Astrocyte of the cerebellum (primary cell): ENCODE measurements around the gene CSKMT.

Source experiments
- DNase-seq: peaks from one replicate; pipeline ENCODE4 v3.0.0-alpha.2; 2011; ENCODE audit warnings: low read depth
- H3K4me3 ChIP-seq: 2 replicates; pipeline ENCODE4 v1.5.1; 2011; ENCODE audit warnings: mild to moderate bottlenecking, low read depth, low read length, moderate library complexity
- in situ Hi-C: cut with HindIII; loops from 2 replicates; pipeline ENCODE4 v1.10.0; 2017; ENCODE audit warnings: low sequenced_read_pairs
- TF ChIP-seq, protein P1 (sequence below): IDR thresholded peaks from 2 replicates; pipeline ENCODE4 v1.5.1; 2012; ENCODE audit warnings: low read length, low read depth, moderate library complexity, mild to moderate bottlenecking; ENCODE audit errors: missing control alignments

CSKMT gene

DNA sequence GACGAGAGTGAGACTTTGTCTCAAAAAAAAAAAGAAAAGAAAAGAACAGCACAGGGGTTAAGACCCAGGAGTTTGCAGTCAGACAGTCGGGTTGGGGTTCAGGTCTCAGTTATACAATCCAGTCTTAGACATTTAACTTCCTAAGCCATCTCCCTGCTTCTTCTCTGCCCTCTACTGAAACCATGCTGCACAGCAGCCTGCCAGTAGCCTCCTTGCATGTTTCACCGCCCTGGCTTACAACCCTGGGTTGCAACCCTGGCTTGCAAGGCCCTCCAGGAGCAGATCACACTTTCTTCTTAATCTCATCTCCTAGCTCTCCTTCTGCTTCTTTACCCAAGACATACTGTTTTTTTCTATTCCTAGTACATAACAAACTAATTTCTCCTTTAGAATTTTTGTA is 37.4 kb upstream of the CSKMT start:
- no peak overlapping the region for H3K4me3 ChIP-seq
- no peak for DNase-seq
- in situ Hi-C loops = no loop called here
- TF ChIP-seq, protein P1, sequence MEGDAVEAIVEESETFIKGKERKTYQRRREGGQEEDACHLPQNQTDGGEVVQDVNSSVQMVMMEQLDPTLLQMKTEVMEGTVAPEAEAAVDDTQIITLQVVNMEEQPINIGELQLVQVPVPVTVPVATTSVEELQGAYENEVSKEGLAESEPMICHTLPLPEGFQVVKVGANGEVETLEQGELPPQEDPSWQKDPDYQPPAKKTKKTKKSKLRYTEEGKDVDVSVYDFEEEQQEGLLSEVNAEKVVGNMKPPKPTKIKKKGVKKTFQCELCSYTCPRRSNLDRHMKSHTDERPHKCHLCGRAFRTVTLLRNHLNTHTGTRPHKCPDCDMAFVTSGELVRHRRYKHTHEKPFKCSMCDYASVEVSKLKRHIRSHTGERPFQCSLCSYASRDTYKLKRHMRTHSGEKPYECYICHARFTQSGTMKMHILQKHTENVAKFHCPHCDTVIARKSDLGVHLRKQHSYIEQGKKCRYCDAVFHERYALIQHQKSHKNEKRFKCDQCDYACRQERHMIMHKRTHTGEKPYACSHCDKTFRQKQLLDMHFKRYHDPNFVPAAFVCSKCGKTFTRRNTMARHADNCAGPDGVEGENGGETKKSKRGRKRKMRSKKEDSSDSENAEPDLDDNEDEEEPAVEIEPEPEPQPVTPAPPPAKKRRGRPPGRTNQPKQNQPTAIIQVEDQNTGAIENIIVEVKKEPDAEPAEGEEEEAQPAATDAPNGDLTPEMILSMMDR = no peak

DNA sequence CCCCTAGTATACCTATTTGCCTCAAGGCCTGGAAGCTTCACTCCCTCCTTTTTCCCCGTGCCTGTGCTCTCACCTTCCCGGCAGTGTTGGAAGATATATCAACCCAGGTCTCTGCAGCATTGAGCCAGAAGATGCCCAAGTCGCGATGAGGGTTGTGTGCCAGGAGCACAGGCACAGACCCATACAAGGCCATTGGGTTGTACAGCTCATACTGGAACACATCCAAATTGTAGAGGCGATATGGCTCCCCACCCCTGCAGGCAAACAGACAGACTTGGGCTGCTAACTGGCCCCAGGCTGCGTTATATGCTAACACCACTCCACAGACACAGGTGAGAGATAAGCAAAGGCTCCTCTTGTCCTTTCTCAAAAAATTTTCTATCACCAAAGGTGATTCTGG is 32.6 kb upstream of the CSKMT start:
- DNase-seq = no peak
- TF ChIP-seq, protein P1 = no peak
- H3K4me3 ChIP-seq = no peak overlapping the region
- in situ Hi-C loops = no loop called here

DNA sequence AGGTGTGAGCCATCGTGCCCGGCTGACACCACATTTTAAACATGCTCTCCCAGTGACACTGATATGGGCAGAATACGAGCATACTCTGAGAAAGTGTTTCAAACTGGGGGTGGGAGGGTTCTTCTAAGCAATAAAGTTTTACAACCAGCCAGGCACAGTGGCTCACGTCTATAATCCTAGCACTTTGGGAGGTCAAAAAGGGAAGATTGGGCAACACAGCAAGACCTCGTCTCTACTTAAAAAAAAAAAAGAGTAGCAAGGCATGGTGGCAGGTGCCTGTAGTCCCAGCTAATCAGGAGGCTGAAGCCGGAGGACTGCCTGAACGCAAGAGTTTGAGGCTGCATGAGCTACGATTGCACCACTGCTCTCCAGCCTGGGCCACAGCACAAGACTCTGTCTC is 20.9 kb upstream of the CSKMT start:
- DNase-seq = no peak
- TF ChIP-seq, protein P1 = no peak
- in situ Hi-C loops = no loop called here
- H3K4me3 ChIP-seq = no peak overlapping the region

DNA sequence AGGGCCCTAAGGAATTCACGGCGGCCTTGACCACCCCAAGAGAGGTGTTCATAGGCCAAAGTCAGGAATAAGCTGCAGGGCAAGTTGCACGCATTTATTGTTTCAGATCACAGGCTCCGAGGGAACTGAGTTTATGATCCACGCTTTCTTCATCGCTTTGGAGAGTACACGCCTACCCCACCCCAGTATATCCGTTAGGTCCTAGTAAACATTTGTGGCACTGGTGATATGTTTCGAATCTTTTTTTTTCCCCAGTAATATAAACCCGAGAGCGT is 19.5 kb upstream of the CSKMT start:
- TF ChIP-seq, protein P1 = no peak
- peak overlapping the region; percentile 81 for H3K4me3 ChIP-seq
- no peak for DNase-seq
- in situ Hi-C loops = no loop called here

DNA sequence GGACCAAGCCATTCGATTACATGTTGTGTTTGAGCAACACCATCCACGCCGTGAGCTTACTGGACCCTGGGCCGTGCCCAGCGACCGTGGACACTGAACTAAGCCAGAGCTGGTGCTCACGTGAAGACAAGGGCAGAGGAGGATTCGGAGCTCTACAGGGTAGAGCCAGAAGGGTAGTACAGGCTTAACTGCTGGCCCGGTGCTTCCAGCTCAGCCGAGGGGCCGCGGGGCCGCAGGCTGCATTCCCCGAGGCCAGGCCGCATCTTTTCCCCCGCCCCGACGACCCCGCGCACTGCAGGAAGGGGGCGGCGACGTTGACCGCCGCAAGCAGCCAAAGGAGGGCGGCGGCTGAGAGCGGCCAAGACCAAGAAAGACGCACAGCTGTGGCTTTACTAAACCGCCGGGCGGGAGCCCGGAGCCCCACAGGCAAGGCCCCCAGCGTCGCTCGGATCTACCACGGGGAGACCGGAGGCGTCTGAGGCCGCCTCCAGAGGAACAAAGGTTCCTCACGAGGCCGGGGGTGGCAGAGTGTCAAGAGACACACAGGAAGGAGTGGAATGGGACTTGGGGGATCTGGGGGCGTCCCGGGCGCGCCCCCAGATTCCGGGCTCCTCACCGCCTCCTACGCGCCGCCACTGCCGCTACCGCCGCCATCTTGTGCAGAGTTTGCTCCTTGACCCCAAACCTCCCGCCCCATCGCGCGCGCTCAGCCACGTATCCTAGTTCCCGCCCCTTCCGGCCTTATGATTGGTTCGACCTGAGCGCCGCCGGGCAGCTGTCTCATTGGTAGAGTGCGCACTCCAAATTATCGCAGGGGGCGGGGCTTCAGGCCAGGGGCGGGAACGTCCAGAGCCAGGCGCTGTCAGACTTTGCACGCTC is 18.9 kb upstream of the CSKMT start, which contains the start of gene GANAB:
Gene GANAB, minus strand, starts transcription at position 668 of the 879 bp plus-strand sequence. Its CDS starts 14 bp downstream, at position 654.
- in situ Hi-C loops = no loop called here
- TF ChIP-seq, protein P1 = no peak
- peak within 1 kb of the TSS; percentile 81 for H3K4me3 ChIP-seq
- peak; percentile 94 for DNase-seq

DNA sequence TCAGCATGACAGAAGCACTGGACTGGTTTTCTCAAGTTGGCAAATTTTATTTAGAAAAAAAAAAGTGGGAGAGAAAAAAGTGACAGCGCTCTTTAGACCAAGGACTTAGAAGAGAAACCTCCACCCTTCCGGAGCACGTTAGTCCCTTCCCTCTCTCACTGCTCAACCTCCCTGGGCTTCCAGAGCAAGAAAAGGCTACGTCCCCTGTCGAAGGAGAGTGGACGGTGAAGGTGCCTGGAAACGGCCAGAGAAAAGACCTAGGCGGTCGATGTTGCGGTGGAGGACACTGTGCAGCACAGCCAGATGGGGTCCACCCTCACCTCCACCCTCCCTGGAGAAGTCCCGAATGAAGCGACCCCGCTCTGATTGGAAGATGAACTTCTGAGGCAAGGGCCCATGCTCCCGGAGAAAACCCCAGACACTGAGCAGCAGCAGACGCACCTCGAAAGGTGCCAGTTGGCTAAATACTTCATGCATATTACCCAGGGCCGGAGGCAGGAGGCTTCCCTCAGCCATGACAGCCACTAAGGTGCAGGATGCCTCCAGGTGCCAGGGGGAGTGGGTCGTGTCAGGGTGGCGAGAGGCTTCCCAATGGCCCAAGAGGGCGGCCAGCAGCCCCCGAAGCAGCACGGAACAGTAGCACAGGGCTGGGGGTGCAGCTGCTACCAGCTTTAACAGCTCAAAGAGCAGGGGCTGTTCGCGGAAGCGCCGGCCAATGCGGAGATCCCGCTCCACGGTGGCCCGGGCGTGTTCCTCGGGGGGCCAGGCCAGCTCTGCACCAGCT is 18.1 kb upstream of the CSKMT start:
- H3K4me3 ChIP-seq = peak overlapping the region; percentile 81
- TF ChIP-seq, protein P1 = no peak
- in situ Hi-C loops = no loop called here
- DNase-seq = no peak
